Small intestine (tissue), 16 donors: Measurements from ENCODE around the gene PIN1. TPM values are rescaled to one million over a fixed set of nuclear protein-coding genes. Genes with fewer than 3 reads are reported as not detected.
"Not testable (repeated sequence)": the region's sequence is repeated elsewhere in the genome, so short reads cannot be mapped to it uniquely, and the experiment has no call there.

Experiments
- DNase-seq, 2 donors: peaks; one replicate each; pipeline versions ENCODE4 v3.0.0 to v3.0.0-alpha.2; 2013
- FAIRE-seq: peaks from 2 replicates; lab custom pipeline; 2012; peaks lifted over from hg19 to GRCh38; lab: Jason Lieb, UNC
- H3K27ac ChIP-seq, 3 donors: one replicate each; pipeline ENCODE4 v1.5.1; 2013; ENCODE audit warnings: low read length in 2 of 3, mild to moderate bottlenecking in 2 of 3, control low read depth in 1 of 3, inconsistent platforms in 1 of 3, low read depth in 1 of 3, moderate library complexity in 1 of 3
- H3K27me3 ChIP-seq, 3 donors: one replicate each; pipeline ENCODE4 v1.6.1; 2013; ENCODE audit warnings: low read length in 3 of 3, inconsistent platforms in 1 of 3; ENCODE audit not compliant: control insufficient read depth in 3 of 3, insufficient read depth in 3 of 3
- H3K36me3 ChIP-seq, 3 donors: one replicate each; pipeline ENCODE4 v1.6.1; 2013; ENCODE audit warnings: low read length in 3 of 3, inconsistent platforms in 1 of 3, low read depth in 1 of 3, mild to moderate bottlenecking in 1 of 3, moderate library complexity in 1 of 3; ENCODE audit not compliant: control insufficient read depth in 3 of 3, insufficient read depth in 2 of 3
- H3K4me1 ChIP-seq, 3 donors: one replicate each; pipeline ENCODE4 v1.6.1; 2013; ENCODE audit warnings: low read length in 2 of 3, inconsistent platforms in 1 of 3, low read depth in 1 of 3, mild to moderate bottlenecking in 1 of 3, moderate library complexity in 1 of 3; ENCODE audit not compliant: control insufficient read depth in 3 of 3, insufficient read depth in 2 of 3
- H3K4me3 ChIP-seq, 3 donors: one replicate each; pipeline ENCODE4 v1.5.1; 2013; ENCODE audit warnings: low read length in 3 of 3, control low read depth in 1 of 3, inconsistent platforms in 1 of 3, low read depth in 1 of 3, mild to moderate bottlenecking in 1 of 3, moderate library complexity in 1 of 3
- H3K9me3 ChIP-seq, 2 donors: one replicate each; pipeline ENCODE4 v1.6.1; 2013; ENCODE audit warnings: low read depth in 1 of 2, low read length in 1 of 2; ENCODE audit not compliant: control insufficient read depth in 2 of 2, insufficient read depth in 1 of 2
- WGBS, 3 donors: extraction: QIAGEN DNeasy Blood & Tissue Kit; methylation state at CpG; one replicate each; pipeline ENCODE4 v1.1.7; 2013; 5-methylcytosine and 5-hydroxymethylcytosine counted together
- long read RNA-seq, 10 donors: transcript quantifications; one replicate each; lab custom pipeline, GENCODE V29; 2026
- polyA plus RNA-seq, 4 donors: library from polyadenylated mRNA; stranded (reverse) in 3 of 4; unstranded in 1 of 4; fragments of 200-250 nt in 3 of 4; fragments of 120-200 nt in 1 of 4; gene quantifications; one replicate each; pipeline versions ENCODE4 v1.2.1 to v1.2.3, GENCODE V29; 2013
- donor health status: healthy with polysubstance abuse.
- donor health status: control.
- donor health status: control.
- donor health status: Bipolar disorder and iron deficiency.
- donor health status: healthy.

Gene PIN1
- polyA plus RNA-seq, result 100 to 1,000 TPM in 1 of 4 donors, 10 to 100 TPM in 3; 42.5 to 109 (median 82.5) TPM
- long read RNA-seq, donor 1, result 0 reads
- long read RNA-seq, donor 2, transcript PIN1-201 (4 exons, 997 nt), result major isoform, 15 of 15 reads
- long read RNA-seq, donor 2, partial matches to known transcripts, result 0 of 15 reads
- long read RNA-seq, donor 2, other reads (novel, unspliced or antisense), result 0 of 15 reads
- long read RNA-seq, donor 3, full-length matches to known transcripts, result 20 of 20 reads
- long read RNA-seq, donor 3, partial matches to known transcripts, result 0 of 20 reads
- long read RNA-seq, donor 3, other reads (novel, unspliced or antisense), result 0 of 20 reads
- long read RNA-seq, donor 4, result 0 reads
- long read RNA-seq, donor 5, full-length matches to known transcripts, result 12 of 12 reads
- long read RNA-seq, donor 5, partial matches to known transcripts, result 0 of 12 reads
- long read RNA-seq, donor 5, other reads (novel, unspliced or antisense), result 0 of 12 reads
- long read RNA-seq, donor 6, full-length matches to known transcripts, result 19 of 29 reads
- long read RNA-seq, donor 6, partial matches to known transcripts, result 10 of 29 reads
- long read RNA-seq, donor 6, other reads (novel, unspliced or antisense), result 0 of 29 reads
- long read RNA-seq, donor 7, full-length matches to known transcripts, result 127 of 127 reads
- long read RNA-seq, donor 7, partial matches to known transcripts, result 0 of 127 reads
- long read RNA-seq, donor 7, other reads (novel, unspliced or antisense), result 0 of 127 reads
- long read RNA-seq, donor 8, full-length matches to known transcripts, result 6 of 6 reads
- long read RNA-seq, donor 8, partial matches to known transcripts, result 0 of 6 reads
- long read RNA-seq, donor 8, other reads (novel, unspliced or antisense), result 0 of 6 reads
- long read RNA-seq, donor 9, transcript PIN1-201 (4 exons, 997 nt), result major isoform, 7 of 8 reads
- long read RNA-seq, donor 9, partial matches to known transcripts, result 0 of 8 reads
- long read RNA-seq, donor 9, other reads (novel, unspliced or antisense), result 0 of 8 reads
- long read RNA-seq, donor 10, full-length matches to known transcripts, result 44 of 44 reads
- long read RNA-seq, donor 10, partial matches to known transcripts, result 0 of 44 reads
- long read RNA-seq, donor 10, other reads (novel, unspliced or antisense), result 0 of 44 reads

- Histone ChIP-seq H3K27ac (peak within 1 kb of the TSS in 2 of 3 donors; percentile 54 to 62), H3K9me3 (no peaks in the 10 kb centered on the region), H3K27me3 (no peaks in the 10 kb centered on the region), H3K4me1 (peaks cover 0 to 8% (median 3%) of the 10 kb centered on the region in 3 donors), H3K36me3 (peaks cover 0 to 24% (median 2%) of the 10 kb centered on the region in 3 donors), H3K4me3 (peak within 1 kb of the TSS; percentile 70 to 89 (median 76))
- DNase-seq (peak; percentile 99), FAIRE-seq (no peak)
- 0% methylated on average over 48 to 73 of the region's 73 CpGs for WGBS, 3 donors
Observed at GRCh38 chr19:9834726-9835506, at the start of gene PIN1. PIN1 (plus strand) TSS chr19:9835318; CDS start chr19:9835345, 27 bp downstream.

GRCh38 chr19:9785367-9786331 lies 49.5 kb upstream of the PIN1 start:
- Histone ChIP-seq H3K36me3 (peaks cover 0 to 4% (median 0%) of the 10 kb centered on the region in 3 donors), H3K9me3 (peaks cover 0 to 4% of the 10 kb centered on the region in 2 donors), H3K27ac (peak overlapping the region; percentile 91 to 99 (median 99)), H3K27me3 (no peaks in the 10 kb centered on the region), H3K4me3 (peak overlapping the region; percentile 46 to 73 (median 51)), H3K4me1 (peaks cover 0 to 42% (median 0%) of the 10 kb centered on the region in 3 donors)
- FAIRE-seq (no peak), DNase-seq (peak; percentile 98 to 99)
- WGBS, 3 donors, result 1 to 3% (median 2%) methylated on average over 65 to 74 of the region's 74 CpGs

- peak overlapping the region; percentile 91 to 99 (median 99) for H3K27ac ChIP-seq
- peak in 1 of 2 donors; percentile 12 for DNase-seq
- 55 to 71% (median 63%) methylated on average over 9 of the region's 9 CpGs for WGBS, 3 donors
Observed at GRCh38 chr19:9786342-9786741, 48.8 kb upstream of the PIN1 start.

GRCh38 chr19:9786819-9787218 lies 48.3 kb upstream of the PIN1 start:
- WGBS, 3 donors, result 91 to 95% (median 93%) methylated on average over 8 of the region's 8 CpGs
- Histone ChIP-seq H3K9me3 (peaks cover 0 to 4% of the 10 kb centered on the region in 2 donors), H3K27me3 (no peaks in the 10 kb centered on the region), H3K36me3 (peaks cover 0 to 4% (median 0%) of the 10 kb centered on the region in 3 donors), H3K4me3 (no peak overlapping the region), H3K4me1 (peaks cover 0 to 48% (median 0%) of the 10 kb centered on the region in 3 donors), H3K27ac (peak overlapping the region in 2 of 3 donors; percentile 99)
- DNase-seq (no peak), FAIRE-seq (no peak)

More at GRCh38 chr19:9786342-9786741, 48.8 kb upstream of the PIN1 start:
- Histone ChIP-seq H3K4me3 (peak overlapping the region; percentile 46 to 73 (median 51)), H3K4me1 (peaks cover 0 to 48% (median 0%) of the 10 kb centered on the region in 3 donors), H3K36me3 (peaks cover 0 to 4% (median 0%) of the 10 kb centered on the region in 3 donors), H3K9me3 (peaks cover 0 to 4% of the 10 kb centered on the region in 2 donors), H3K27me3 (no peaks in the 10 kb centered on the region)
- no peak for FAIRE-seq

- not testable (repeated sequence) for H3K36me3 ChIP-seq, FAIRE-seq, H3K4me3 ChIP-seq, DNase-seq, H3K27me3 ChIP-seq, H3K9me3 ChIP-seq
- WGBS, 3 donors, result 95 to 96% (median 95%) methylated on average over 13 of the region's 13 CpGs
- H3K4me1 ChIP-seq, result peaks cover 0 to 46% (median 0%) of the 10 kb centered on the region in 3 donors
- H3K27ac ChIP-seq, result peak overlapping the region in 1 of 3 donors; percentile 98
Observed at GRCh38 chr19:9788604-9789003, 46.5 kb upstream of the PIN1 start.

GRCh38 chr19:9789066-9789465 lies 46.1 kb upstream of the PIN1 start:
- Histone ChIP-seq H3K4me1 (peaks cover 0 to 42% (median 0%) of the 10 kb centered on the region in 3 donors), H3K9me3 (no peaks in the 10 kb centered on the region), H3K36me3 (no peaks in the 10 kb centered on the region), H3K27ac (peak overlapping the region in 1 of 3 donors; percentile 98), H3K4me3 (peak overlapping the region in 1 of 3 donors; percentile 24), H3K27me3 (no peaks in the 10 kb centered on the region)
- FAIRE-seq, result no peak
- WGBS, 3 donors, result 76 to 86% (median 86%) methylated on average over 11 of the region's 11 CpGs
- no peak for DNase-seq
